Measurements from ENCODE around the gene TAX1BP3. TPM values are rescaled to one million over a fixed set of nuclear protein-coding genes. Genes with fewer than 3 reads are reported as not detected.
A peak's percentile ranks its signal among the peaks of the same experiment; 100 is the strongest.
"Not testable (repeated sequence)": the region's sequence is repeated elsewhere in the genome, so short reads cannot be mapped to it uniquely, and the experiment has no call there.

Gene TAX1BP3
- total RNA-seq, 1 donor from 2014 or later, result 398 TPM

DNA sequence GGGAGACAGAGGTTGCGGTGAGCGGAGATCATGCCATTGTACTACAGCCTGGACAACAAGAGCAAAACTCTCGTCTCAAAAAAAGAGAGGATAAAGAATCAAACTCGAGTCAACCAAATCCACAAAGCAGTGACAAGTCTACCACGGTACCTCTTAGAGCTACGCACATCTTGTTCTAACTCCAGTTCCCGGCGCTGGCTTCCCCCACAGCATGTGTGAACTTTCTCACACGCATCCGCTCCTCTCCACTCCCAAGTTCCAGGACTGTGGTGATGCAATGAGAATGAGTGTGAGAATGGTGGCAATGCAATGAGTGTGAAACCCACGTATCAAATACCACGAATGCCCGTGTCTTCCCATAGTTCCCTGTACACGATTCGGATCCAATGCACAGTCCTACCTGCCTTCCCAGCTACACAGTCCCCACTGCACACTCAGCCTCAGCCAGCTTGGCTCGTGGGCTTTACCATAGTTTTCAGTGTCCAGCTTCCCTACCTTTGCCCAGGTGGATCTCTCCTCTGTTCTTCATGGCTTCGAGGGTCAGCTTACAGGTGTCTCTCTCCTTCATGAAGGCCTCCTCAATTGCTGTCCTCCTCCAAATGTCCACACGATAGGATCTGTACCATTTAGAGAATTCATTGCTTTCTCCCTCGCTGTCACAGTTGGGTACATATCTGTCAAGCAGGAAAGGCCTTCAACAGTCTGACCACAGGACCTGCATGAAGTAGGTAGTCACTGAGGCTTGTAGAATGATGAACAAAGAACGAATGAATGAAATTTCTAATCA is 36.7 kb upstream of the TAX1BP3 start:
- Histone ChIP-seq H3K4me3 (ENCODE audit: low read depth, low read length) (no peak overlapping the region), H3K36me3 (ENCODE audit: control insufficient read depth, insufficient read depth, low read length) (no peaks in the 10 kb centered on the region), H3K27me3 (ENCODE audit: control insufficient read depth, insufficient read depth, low read length) (no peaks in the 10 kb centered on the region)
- TF ChIP-seq, protein P1, sequence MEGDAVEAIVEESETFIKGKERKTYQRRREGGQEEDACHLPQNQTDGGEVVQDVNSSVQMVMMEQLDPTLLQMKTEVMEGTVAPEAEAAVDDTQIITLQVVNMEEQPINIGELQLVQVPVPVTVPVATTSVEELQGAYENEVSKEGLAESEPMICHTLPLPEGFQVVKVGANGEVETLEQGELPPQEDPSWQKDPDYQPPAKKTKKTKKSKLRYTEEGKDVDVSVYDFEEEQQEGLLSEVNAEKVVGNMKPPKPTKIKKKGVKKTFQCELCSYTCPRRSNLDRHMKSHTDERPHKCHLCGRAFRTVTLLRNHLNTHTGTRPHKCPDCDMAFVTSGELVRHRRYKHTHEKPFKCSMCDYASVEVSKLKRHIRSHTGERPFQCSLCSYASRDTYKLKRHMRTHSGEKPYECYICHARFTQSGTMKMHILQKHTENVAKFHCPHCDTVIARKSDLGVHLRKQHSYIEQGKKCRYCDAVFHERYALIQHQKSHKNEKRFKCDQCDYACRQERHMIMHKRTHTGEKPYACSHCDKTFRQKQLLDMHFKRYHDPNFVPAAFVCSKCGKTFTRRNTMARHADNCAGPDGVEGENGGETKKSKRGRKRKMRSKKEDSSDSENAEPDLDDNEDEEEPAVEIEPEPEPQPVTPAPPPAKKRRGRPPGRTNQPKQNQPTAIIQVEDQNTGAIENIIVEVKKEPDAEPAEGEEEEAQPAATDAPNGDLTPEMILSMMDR (IDR thresholded peaks at IDR 0.05; ENCODE audit: insufficient read depth, low read length, poor library complexity, severe bottlenecking), result no peak
- DNase-seq (ENCODE audit: low read depth), result no peak

DNA sequence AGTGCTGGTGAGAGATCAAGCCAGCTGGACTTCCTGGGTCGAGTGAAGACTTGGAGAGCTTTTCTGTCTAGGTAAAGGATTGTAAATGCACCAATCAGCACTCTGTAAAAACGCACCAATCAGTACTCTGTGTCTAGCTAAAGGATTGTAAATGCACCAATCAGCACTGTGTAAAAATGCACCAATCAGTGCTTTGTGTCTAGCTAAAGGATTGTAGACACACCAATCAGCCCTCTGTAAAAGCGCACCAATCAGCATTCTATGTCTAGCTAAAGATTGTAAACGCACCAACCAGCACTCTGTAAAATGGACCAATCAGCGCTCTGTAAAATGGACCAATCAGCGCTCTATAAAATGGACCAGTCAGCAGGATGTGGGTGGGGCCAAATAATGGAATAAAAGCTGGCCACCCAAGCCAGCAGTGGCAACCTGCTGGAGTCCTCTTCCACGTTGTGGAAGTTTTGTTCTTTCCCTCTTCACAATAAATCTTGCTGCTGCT is 33.7 kb upstream of the TAX1BP3 start:
- not testable (repeated sequence) for H3K4me3 ChIP-seq (ENCODE audit: low read depth, low read length); DNase-seq (ENCODE audit: low read depth); H3K27me3 ChIP-seq (ENCODE audit: control insufficient read depth, insufficient read depth, low read length); H3K36me3 ChIP-seq (ENCODE audit: control insufficient read depth, insufficient read depth, low read length)

DNA sequence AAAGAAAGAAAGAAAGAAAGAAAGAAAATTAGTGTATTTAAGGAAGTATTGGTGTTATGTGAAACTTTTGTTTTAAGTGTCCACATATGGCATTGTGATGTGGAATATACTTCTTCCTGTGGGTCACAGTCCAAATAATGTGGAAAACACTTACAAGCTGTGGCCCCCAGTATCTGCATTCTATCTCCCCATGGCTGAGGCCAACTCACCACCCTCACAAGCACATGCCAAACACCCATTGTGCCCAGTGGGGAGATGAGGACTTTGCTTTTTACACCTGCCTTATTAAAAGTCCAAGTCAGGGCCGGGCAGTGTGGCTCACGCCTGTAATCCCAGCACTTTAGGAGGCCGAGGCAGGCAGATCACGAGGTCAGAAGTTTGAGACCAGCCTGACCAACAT is 31.6 kb upstream of the TAX1BP3 start:
- peaks cover 3% of the 10 kb centered on the region for H3K27me3 ChIP-seq (ENCODE audit: control insufficient read depth, insufficient read depth, low read length)
- H3K36me3 ChIP-seq (ENCODE audit: control insufficient read depth, insufficient read depth, low read length), result no peaks in the 10 kb centered on the region
- H3K4me3 ChIP-seq (ENCODE audit: low read depth, low read length), result no peak overlapping the region
- TF ChIP-seq, protein P1 (IDR thresholded peaks at IDR 0.05; ENCODE audit: insufficient read depth, low read length, poor library complexity, severe bottlenecking), result no peak
- DNase-seq (ENCODE audit: low read depth), result no peak

DNA sequence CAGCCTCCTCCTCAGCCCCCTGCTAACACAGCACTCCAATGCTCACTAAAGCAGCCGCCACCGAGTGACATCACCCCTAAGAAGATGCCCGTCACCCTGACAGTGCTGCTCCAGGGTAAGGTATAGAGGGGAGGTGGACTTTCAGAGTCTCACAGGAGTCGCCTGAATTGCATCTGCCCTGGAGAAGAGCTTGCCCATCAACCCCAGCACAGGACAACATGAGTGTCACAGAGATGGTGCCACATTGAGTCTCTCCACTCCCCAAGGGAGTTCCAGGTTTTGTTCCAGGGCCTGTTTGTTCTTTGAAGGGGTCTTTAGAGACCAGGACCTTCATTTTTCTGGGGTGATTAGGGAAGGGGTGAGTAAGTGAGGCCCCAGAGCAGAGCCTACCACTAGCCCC is 29.8 kb upstream of the TAX1BP3 start:
- DNase-seq (ENCODE audit: low read depth), result no peak
- Histone ChIP-seq H3K27me3 (ENCODE audit: control insufficient read depth, insufficient read depth, low read length) (peaks cover 3% of the 10 kb centered on the region), H3K36me3 (ENCODE audit: control insufficient read depth, insufficient read depth, low read length) (no peaks in the 10 kb centered on the region), H3K4me3 (ENCODE audit: low read depth, low read length) (no peak overlapping the region)
- TF ChIP-seq, protein P1 (IDR thresholded peaks at IDR 0.05; ENCODE audit: insufficient read depth, low read length, poor library complexity, severe bottlenecking), result no peak

GRCh38 chr17:3697103-3697476 is 28.7 kb upstream of the TAX1BP3 start:
- Histone ChIP-seq H3K4me3 (ENCODE audit: low read depth, low read length) (no peak overlapping the region), H3K36me3 (ENCODE audit: control insufficient read depth, insufficient read depth, low read length) (no peaks in the 10 kb centered on the region), H3K27me3 (ENCODE audit: control insufficient read depth, insufficient read depth, low read length) (peaks cover 3% of the 10 kb centered on the region)
- no peak for DNase-seq (ENCODE audit: low read depth)
- TF ChIP-seq, protein P1 (IDR thresholded peaks at IDR 0.05; ENCODE audit: insufficient read depth, low read length, poor library complexity, severe bottlenecking), result no peak

- Histone ChIP-seq H3K27me3 (ENCODE audit: control insufficient read depth, insufficient read depth, low read length) (peaks cover 3% of the 10 kb centered on the region), H3K36me3 (ENCODE audit: control insufficient read depth, insufficient read depth, low read length) (no peaks in the 10 kb centered on the region), H3K4me3 (ENCODE audit: low read depth, low read length) (peak within 1 kb of the TSS; percentile 30)
- TF ChIP-seq, protein P1 (IDR thresholded peaks at IDR 0.05; ENCODE audit: insufficient read depth, low read length, poor library complexity, severe bottlenecking), result no peak
- no peak for DNase-seq (ENCODE audit: low read depth)
Observed at GRCh38 chr17:3695723-3696411, 27.5 kb upstream of the TAX1BP3 start, which contains the start of gene P2RX5. Gene P2RX5, minus strand, starts transcription at chr17:3696155. Its CDS starts 150 bp downstream, at chr17:3696005.

Data from kidney epithelial cell (primary cell).